GM23248 (cell line): Measurements from ENCODE around the gene TBC1D30. TPM values are rescaled to one million over a fixed set of nuclear protein-coding genes. Genes with fewer than 3 reads are reported as not detected.

Source experiments
- DNase-seq: peaks from one replicate; pipeline ENCODE4 v3.0.0-alpha.2; 2015
- H2AFZ ChIP-seq: fragments of 200-600 bp; sonication (generic); 2 replicates; pipeline ENCODE4 v1.6.1; 2016; ENCODE audit warnings: antibody characterized with exemption
- H3F3A ChIP-seq: fragments of 200-600 bp; sonication (generic); 2 replicates; pipeline ENCODE4 v1.6.1; 2016; ENCODE audit warnings: mild to moderate bottlenecking, antibody characterized with exemption, mixed run types; ENCODE audit not compliant: insufficient read depth
- H3K27ac ChIP-seq: fragments of 200-600 bp; sonication (generic); 2 replicates; pipeline ENCODE4 v1.5.1; 2016; ENCODE audit warnings: mild to moderate bottlenecking
- H3K27me3 ChIP-seq: fragments of 200-600 bp; sonication (generic); replicated peaks from 2 replicates; pipeline ENCODE4 v1.6.1; 2016; ENCODE audit warnings: mild to moderate bottlenecking; ENCODE audit not compliant: insufficient read depth
- H3K36me3 ChIP-seq: fragments of 200-600 bp; sonication (generic); 2 replicates; pipeline ENCODE4 v1.6.1; 2016; ENCODE audit warnings: low read depth, mild to moderate bottlenecking
- H3K4me1 ChIP-seq: fragments of 200-600 bp; sonication (generic); 2 replicates; pipeline ENCODE4 v1.6.1; 2016; ENCODE audit warnings: mild to moderate bottlenecking; ENCODE audit not compliant: insufficient read depth
- H3K4me2 ChIP-seq: fragments of 200-600 bp; sonication (generic); one replicate; pipeline ENCODE4 v1.6.1; 2016; ENCODE audit warnings: mild to moderate bottlenecking; ENCODE audit not compliant: unreplicated experiment
- H3K4me3 ChIP-seq: fragments of 200-600 bp; sonication (generic); 2 replicates; pipeline ENCODE4 v1.5.1; 2016; ENCODE audit warnings: mild to moderate bottlenecking
- H3K79me2 ChIP-seq: fragments of 200-600 bp; sonication (generic); 2 replicates; pipeline ENCODE4 v1.6.1; 2016; ENCODE audit warnings: mild to moderate bottlenecking; ENCODE audit not compliant: insufficient read depth
- H3K9ac ChIP-seq: fragments of 200-600 bp; sonication (generic); 2 replicates; pipeline ENCODE4 v1.6.1; 2016; ENCODE audit warnings: mild to moderate bottlenecking
- H3K9me2 ChIP-seq: fragments of 200-600 bp; sonication (generic); 2 replicates; pipeline ENCODE4 v1.6.1; 2016; ENCODE audit warnings: mixed run types, mild to moderate bottlenecking, moderate library complexity; ENCODE audit not compliant: insufficient read depth
- H3K9me3 ChIP-seq: fragments of 200-600 bp; sonication (generic); one replicate; pipeline ENCODE4 v1.6.1; 2017; ENCODE audit warnings: low read depth
- H4K20me1 ChIP-seq: fragments of 200-600 bp; sonication (generic); 2 replicates; pipeline ENCODE4 v1.6.0; 2016; ENCODE audit not compliant: insufficient read depth
- EZH2 ChIP-seq: fragments of 200-600 bp; sonication (generic); IDR thresholded peaks from 2 replicates; pipeline ENCODE4 v1.6.1; 2018; ENCODE audit warnings: antibody characterized with exemption, mild to moderate bottlenecking; ENCODE audit not compliant: insufficient read depth, poor library complexity, severe bottlenecking
- EZH2phosphoT487 ChIP-seq: fragments of 200-600 bp; sonication (generic); IDR thresholded peaks from 2 replicates; pipeline ENCODE4 v1.6.1; 2018; ENCODE audit warnings: antibody characterized with exemption, moderate library complexity, mild to moderate bottlenecking, low read depth; ENCODE audit not compliant: insufficient read depth
- WGBS, 2 experiments: methylation state at CpG; one replicate each; pipeline ENCODE4 v1.1.6; 2015 to 2017; ENCODE audit warnings: low lambda C conversion rate in 2 of 2, low coverage in 1 of 2; ENCODE audit errors: missing lambda C conversion rate in 2 of 2; 5-methylcytosine and 5-hydroxymethylcytosine counted together
- in situ Hi-C: fragments of 300-500 bp; cut with MboI; formaldehyde crosslinking; loops from 2 replicates; pipeline ENCODE4 v1.15.0; 2020
- polyA plus RNA-seq: library from polyadenylated mRNA; unstranded; fragments of >200 nt; fragmentation: Nextera tagmentation; extraction: Ambion mirVana; gene quantifications from 2 replicates; pipeline ENCODE4 v1.2.1, GENCODE V29; 2016
- total RNA-seq: library from RNA; depleted of rRNA; stranded (reverse); fragments of >200 nt; shearing (Covaris generic); gene quantifications from 2 replicates; pipeline ENCODE4 v1.2.3, GENCODE V29; 2014

TBC1D30 gene
- total and polyA plus RNA-seq, 2 experiments from 2014 or later = 0.49 TPM; not detected in 1

- 69 to 79% methylated on average over 3 of the region's 3 CpGs for WGBS, 2 experiments
- no peak overlapping the region for H3K9ac ChIP-seq
- no peaks in the 10 kb centered on the region for H3K9me3 ChIP-seq
- H3K27me3 ChIP-seq = peaks cover 18% of the 10 kb centered on the region
- no peak overlapping the region for H3K4me3 ChIP-seq
- no peaks in the 10 kb centered on the region for H3K79me2 ChIP-seq
- no peaks in the 10 kb centered on the region for H3K9me2 ChIP-seq
- no peak overlapping the region for H3K4me2 ChIP-seq
- in situ Hi-C loops = loop anchor here (25.0 kb wide), 1 partner anchor 228 kb away; the partner anchor contains the start of gene WIF1
- H2AFZ ChIP-seq = no peak overlapping the region
- no peak for TF ChIP-seq EZH2phosphoT487
- no peak for TF ChIP-seq EZH2
- no peak for DNase-seq
- no peaks in the 10 kb centered on the region for H3K36me3 ChIP-seq
- H4K20me1 ChIP-seq = no peaks in the 10 kb centered on the region
- H3K27ac ChIP-seq = no peak overlapping the region
- H3K4me1 ChIP-seq = no peaks in the 10 kb centered on the region
- H3F3A ChIP-seq = no peaks in the 10 kb centered on the region
These were observed 60.3 kb downstream of the TBC1D30 start for GRCh38 chr12:64884728-64885127.

GRCh38 chr12:64889434-64890216 is 65.2 kb downstream of the TBC1D30 start:
- DNase-seq = no peak
- no peak overlapping the region for H3K27ac ChIP-seq
- no peaks in the 10 kb centered on the region for H4K20me1 ChIP-seq
- H3K9ac ChIP-seq = no peak overlapping the region
- H3K4me2 ChIP-seq = no peak overlapping the region
- H3K36me3 ChIP-seq = no peaks in the 10 kb centered on the region
- H3K27me3 ChIP-seq = 0 out of 2 replicates have a peak, but pooled peaks cover 3% of the 10 kb centered on the region
- H3K4me1 ChIP-seq = peaks cover 13% of the 10 kb centered on the region
- in situ Hi-C loops = loop anchor here (25.0 kb wide), 1 partner anchor 223 kb away; the partner anchor contains the start of gene WIF1
- no peaks in the 10 kb centered on the region for H3K9me2 ChIP-seq
- WGBS, 2 experiments = 72 to 75% methylated on average over 11 of the region's 11 CpGs
- peaks cover 13% of the 10 kb centered on the region for H3F3A ChIP-seq
- TF ChIP-seq EZH2 (no peak), EZH2phosphoT487 (no peak)
- no peaks in the 10 kb centered on the region for H3K9me3 ChIP-seq
- no peaks in the 10 kb centered on the region for H3K79me2 ChIP-seq
- H3K4me3 ChIP-seq = no peak overlapping the region
- H2AFZ ChIP-seq = no peak overlapping the region

GRCh38 chr12:64890873-64891468 is 66.5 kb downstream of the TBC1D30 start:
- H4K20me1 ChIP-seq = no peaks in the 10 kb centered on the region
- TF ChIP-seq EZH2 = no peak
- no peak for TF ChIP-seq EZH2phosphoT487
- H3K36me3 ChIP-seq = no peaks in the 10 kb centered on the region
- H3F3A ChIP-seq = peaks cover 26% of the 10 kb centered on the region
- H3K4me1 ChIP-seq = peaks cover 26% of the 10 kb centered on the region
- no peak overlapping the region for H3K4me2 ChIP-seq
- WGBS, 2 experiments = 38 to 40% methylated on average over 6 of the region's 6 CpGs
- H3K9me3 ChIP-seq = no peaks in the 10 kb centered on the region
- in situ Hi-C loops = loop anchor here (25.0 kb wide), 1 partner anchor 221 kb away; the partner anchor contains the start of gene WIF1
- no peak overlapping the region for H2AFZ ChIP-seq
- peak; percentile 75 for DNase-seq
- 0 out of 2 replicates have a peak, but pooled peaks cover 3% of the 10 kb centered on the region for H3K27me3 ChIP-seq
- no peaks in the 10 kb centered on the region for H3K79me2 ChIP-seq
- H3K9me2 ChIP-seq = no peaks in the 10 kb centered on the region
- H3K4me3 ChIP-seq = no peak overlapping the region
- no peak overlapping the region for H3K27ac ChIP-seq
- no peak overlapping the region for H3K9ac ChIP-seq

GRCh38 chr12:64891629-64892028 is 67.2 kb downstream of the TBC1D30 start:
- TF ChIP-seq EZH2 = no peak
- TF ChIP-seq EZH2phosphoT487 = no peak

More at GRCh38 chr12:64891629-64892028, 67.2 kb downstream of the TBC1D30 start:
- H3F3A ChIP-seq = peaks cover 32% of the 10 kb centered on the region
- in situ Hi-C loops = loop anchor here (25.0 kb wide), 1 partner anchor 221 kb away; the partner anchor contains the start of gene WIF1
- no peak overlapping the region for H3K4me2 ChIP-seq
- peaks cover 29% of the 10 kb centered on the region for H3K4me1 ChIP-seq
- 0 out of 2 replicates have a peak, but pooled peaks cover 3% of the 10 kb centered on the region for H3K27me3 ChIP-seq
- no peaks in the 10 kb centered on the region for H3K36me3 ChIP-seq
- no peak overlapping the region for H3K4me3 ChIP-seq
- H2AFZ ChIP-seq = no peak overlapping the region
- no peak overlapping the region for H3K9ac ChIP-seq
- 87 to 100% methylated on average over 1 of the region's 1 CpG for WGBS, 2 experiments
- H3K9me3 ChIP-seq = no peaks in the 10 kb centered on the region
- H3K27ac ChIP-seq = no peak overlapping the region
- DNase-seq = no peak
- H3K9me2 ChIP-seq = no peaks in the 10 kb centered on the region
- no peaks in the 10 kb centered on the region for H3K79me2 ChIP-seq
- no peaks in the 10 kb centered on the region for H4K20me1 ChIP-seq
